SU-DHL-6 (cell line): ENCODE results near the gene LURAP1L.

Source experiments
- H2AFZ ChIP-seq: fragments of 200-600 bp; sonication (generic); 2 replicates; pipeline ENCODE4 v1.6.1; 2014; ENCODE audit warnings: low read depth, mild to moderate bottlenecking, moderate library complexity, mixed read lengths, antibody characterized with exemption, low read length; ENCODE audit not compliant: severe bottlenecking
- H3F3A ChIP-seq: fragments of 200-600 bp; shearing (Covaris generic); 2 replicates; pipeline ENCODE4 v1.6.0; 2016; ENCODE audit warnings: antibody characterized with exemption, mild to moderate bottlenecking; ENCODE audit not compliant: insufficient read depth
- H3K27ac ChIP-seq: fragments of 200-600 bp; sonication (generic); 2 replicates; pipeline ENCODE4 v1.5.1; 2016; ENCODE audit warnings: low read depth, mild to moderate bottlenecking, low read length, moderate library complexity, mixed read lengths
- H3K27me3 ChIP-seq: fragments of 200-600 bp; sonication (generic), shearing (Covaris generic); 2 replicates; pipeline ENCODE4 v1.6.0; 2014; ENCODE audit warnings: mild to moderate bottlenecking, low read length
- H3K36me3 ChIP-seq: fragments of 200-600 bp; sonication (generic); 2 replicates; pipeline ENCODE4 v1.6.1; 2014; ENCODE audit warnings: mild to moderate bottlenecking, low read length, mixed read lengths
- H3K4me2 ChIP-seq: fragments of 300-600, 200-600 bp; shearing (Covaris generic), sonication (generic); 2 replicates; pipeline ENCODE4 v1.6.0; 2014; ENCODE audit warnings: low read length, low read depth, mild to moderate bottlenecking; ENCODE audit not compliant: poor library complexity, severe bottlenecking
- H3K4me3 ChIP-seq: fragments of 200-600 bp; sonication (generic); 2 replicates; pipeline ENCODE4 v1.5.1; 2014; ENCODE audit warnings: antibody characterized with exemption, low read length, mild to moderate bottlenecking, mixed read lengths; ENCODE audit not compliant: insufficient read depth, poor library complexity, severe bottlenecking
- H3K79me2 ChIP-seq: fragments of 200-600 bp; sonication (generic); 2 replicates; pipeline ENCODE4 v1.6.1; 2014; ENCODE audit warnings: mild to moderate bottlenecking, low read length, moderate library complexity; ENCODE audit not compliant: insufficient read depth
- H3K9ac ChIP-seq: fragments of 200-600 bp; sonication (generic); 2 replicates; pipeline ENCODE4 v1.7.0; 2014; ENCODE audit warnings: mild to moderate bottlenecking, low read length
- H3K9me2 ChIP-seq: fragments of 200-600 bp; sonication (generic); replicated peaks from 2 replicates; pipeline ENCODE4 v1.6.1; 2014; ENCODE audit warnings: low read length; ENCODE audit not compliant: insufficient read depth
- H3K9me3 ChIP-seq: fragments of 200-600 bp; sonication (generic); 2 replicates; pipeline ENCODE4 v1.6.1; 2014; ENCODE audit warnings: low read length, mixed read lengths; ENCODE audit not compliant: insufficient read depth
- H4K20me1 ChIP-seq: fragments of 200-600 bp; sonication (generic); 2 replicates; pipeline ENCODE4 v1.6.1; 2014; ENCODE audit warnings: low read depth, mild to moderate bottlenecking, antibody characterized with exemption, low read length, moderate library complexity, mixed read lengths
- EZH2phosphoT487 ChIP-seq: fragments of 200-600 bp; sonication (generic), shearing (Covaris generic); conservative IDR thresholded peaks from 2 replicates; pipeline ENCODE4 v1.6.1; 2018; ENCODE audit warnings: mild to moderate bottlenecking, antibody characterized with exemption, low read length, moderate library complexity, mixed read lengths
- TF ChIP-seq, protein P1 (sequence below): fragments of 200-600 bp; sonication (generic); IDR thresholded peaks from one replicate; pipeline ENCODE4 v1.5.1; 2017; ENCODE audit warnings: antibody characterized with exemption, mild to moderate bottlenecking, low read length, moderate library complexity; ENCODE audit not compliant: insufficient read depth, poor library complexity, severe bottlenecking

The LURAP1L gene

DNA sequence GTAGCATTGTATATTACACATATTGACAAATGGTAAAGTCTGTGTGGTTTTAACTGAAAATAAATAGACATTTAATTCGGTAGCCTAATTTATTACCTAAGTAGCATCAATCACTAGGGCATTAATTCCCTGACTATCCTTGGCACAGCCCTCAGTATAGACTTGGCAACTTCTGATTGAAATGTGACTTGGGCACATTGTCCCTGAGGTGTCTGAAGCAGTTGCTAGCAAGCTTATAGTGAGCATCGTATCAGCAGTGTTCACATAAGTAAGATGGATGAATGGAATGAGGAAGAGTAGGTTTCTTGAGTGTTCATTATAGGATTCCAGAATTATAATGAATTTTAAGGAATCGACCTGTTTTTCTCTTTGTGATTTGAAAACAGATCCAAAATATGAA, 16.1 kb downstream of the LURAP1L start:
- Histone ChIP-seq H3F3A (no peaks in the 10 kb centered on the region), H3K27me3 (no peaks in the 10 kb centered on the region), H3K4me2 (no peak overlapping the region), H3K9ac (no peak overlapping the region), H3K9me2 (no peaks in the 10 kb centered on the region), H3K9me3 (no peaks in the 10 kb centered on the region), H2AFZ (no peak overlapping the region), H3K27ac (no peak overlapping the region), H3K79me2 (no peaks in the 10 kb centered on the region), H3K36me3 (no peaks in the 10 kb centered on the region), H4K20me1 (no peaks in the 10 kb centered on the region), H3K4me3 (no peak overlapping the region)
- no peak for TF ChIP-seq EZH2phosphoT487
- TF ChIP-seq, protein P1, sequence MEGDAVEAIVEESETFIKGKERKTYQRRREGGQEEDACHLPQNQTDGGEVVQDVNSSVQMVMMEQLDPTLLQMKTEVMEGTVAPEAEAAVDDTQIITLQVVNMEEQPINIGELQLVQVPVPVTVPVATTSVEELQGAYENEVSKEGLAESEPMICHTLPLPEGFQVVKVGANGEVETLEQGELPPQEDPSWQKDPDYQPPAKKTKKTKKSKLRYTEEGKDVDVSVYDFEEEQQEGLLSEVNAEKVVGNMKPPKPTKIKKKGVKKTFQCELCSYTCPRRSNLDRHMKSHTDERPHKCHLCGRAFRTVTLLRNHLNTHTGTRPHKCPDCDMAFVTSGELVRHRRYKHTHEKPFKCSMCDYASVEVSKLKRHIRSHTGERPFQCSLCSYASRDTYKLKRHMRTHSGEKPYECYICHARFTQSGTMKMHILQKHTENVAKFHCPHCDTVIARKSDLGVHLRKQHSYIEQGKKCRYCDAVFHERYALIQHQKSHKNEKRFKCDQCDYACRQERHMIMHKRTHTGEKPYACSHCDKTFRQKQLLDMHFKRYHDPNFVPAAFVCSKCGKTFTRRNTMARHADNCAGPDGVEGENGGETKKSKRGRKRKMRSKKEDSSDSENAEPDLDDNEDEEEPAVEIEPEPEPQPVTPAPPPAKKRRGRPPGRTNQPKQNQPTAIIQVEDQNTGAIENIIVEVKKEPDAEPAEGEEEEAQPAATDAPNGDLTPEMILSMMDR, result no peak

DNA sequence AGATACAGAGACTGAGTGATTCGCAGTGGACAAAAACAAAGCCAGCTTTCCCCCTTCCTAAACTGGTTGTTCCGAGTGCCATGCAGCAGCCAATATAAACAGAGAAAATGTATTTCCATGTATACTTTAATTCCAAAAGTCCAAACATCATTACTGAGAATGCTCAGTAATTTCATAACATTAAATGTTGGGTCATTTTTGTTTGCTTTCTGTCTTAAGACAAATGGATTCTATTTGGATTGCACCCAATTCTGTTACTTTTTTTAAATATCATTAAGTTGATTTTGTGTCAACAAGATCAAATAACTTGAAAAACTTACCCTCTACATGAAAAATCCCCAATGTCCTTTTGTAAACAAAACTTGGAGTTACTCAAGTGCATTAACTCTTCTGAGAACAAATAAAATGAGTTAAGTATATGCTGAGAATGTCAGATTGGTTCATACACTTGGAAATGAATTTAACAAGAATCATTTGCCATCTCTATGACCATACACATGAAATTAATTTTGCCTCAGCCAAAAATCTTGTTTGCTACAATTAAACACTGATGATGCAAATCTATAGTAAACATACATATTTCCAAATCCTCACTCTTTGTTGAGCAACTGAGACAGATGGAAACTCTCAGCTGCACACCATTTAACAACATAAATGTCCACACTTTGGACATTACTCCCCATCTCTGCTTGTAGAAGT, 19.4 kb downstream of the LURAP1L start:
- no peak overlapping the region for H3K27ac ChIP-seq
- no peaks in the 10 kb centered on the region for H3F3A ChIP-seq
- no peaks in the 10 kb centered on the region for H3K9me3 ChIP-seq
- no peaks in the 10 kb centered on the region for H3K27me3 ChIP-seq
- TF ChIP-seq EZH2phosphoT487, result no peak
- TF ChIP-seq, protein P1, result no peak
- no peak overlapping the region for H3K9ac ChIP-seq
- H3K36me3 ChIP-seq, result no peaks in the 10 kb centered on the region
- H2AFZ ChIP-seq, result no peak overlapping the region
- no peaks in the 10 kb centered on the region for H4K20me1 ChIP-seq
- H3K79me2 ChIP-seq, result no peaks in the 10 kb centered on the region
- H3K9me2 ChIP-seq, result no peaks in the 10 kb centered on the region
- no peak overlapping the region for H3K4me3 ChIP-seq
- no peak overlapping the region for H3K4me2 ChIP-seq

DNA sequence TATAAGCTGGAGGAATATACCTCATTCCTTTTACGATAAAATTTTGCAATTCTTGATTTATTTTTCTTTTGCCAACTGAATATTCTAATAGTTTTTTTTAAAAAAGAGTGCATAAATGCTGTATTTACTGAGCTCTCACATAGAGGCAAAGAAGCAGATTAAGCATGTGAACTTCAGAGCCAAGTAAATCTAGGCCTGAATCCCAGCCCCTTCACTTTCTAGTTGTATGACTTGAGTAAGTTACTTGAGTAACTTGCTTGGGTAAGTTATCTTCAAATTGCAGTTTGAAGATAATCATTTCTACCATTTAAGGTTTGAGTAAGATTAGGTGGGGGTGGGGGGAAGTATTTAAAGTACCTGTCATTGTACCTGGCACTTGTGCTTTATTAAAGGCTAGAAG, 21.8 kb downstream of the LURAP1L start:
- Histone ChIP-seq H4K20me1 (no peaks in the 10 kb centered on the region), H3K4me2 (no peak overlapping the region), H2AFZ (no peak overlapping the region), H3K79me2 (no peaks in the 10 kb centered on the region), H3K36me3 (no peaks in the 10 kb centered on the region), H3K9me2 (no peaks in the 10 kb centered on the region), H3K27ac (no peak overlapping the region), H3K9me3 (no peaks in the 10 kb centered on the region), H3K27me3 (no peaks in the 10 kb centered on the region), H3K4me3 (no peak overlapping the region), H3K9ac (no peak overlapping the region), H3F3A (no peaks in the 10 kb centered on the region)
- no peak for TF ChIP-seq EZH2phosphoT487
- TF ChIP-seq, protein P1, result no peak
